Fibroblast of pulmonary artery (primary cell): ENCODE data around the gene OLAH.
A peak's percentile ranks its signal among the peaks of the same experiment; 100 is the strongest.

Experiments used
- DNase-seq: peaks from one replicate; pipeline ENCODE4 v3.0.0-alpha.2; 2010; ENCODE audit warnings: low read depth
- H3K4me3 ChIP-seq: replicated peaks from 2 replicates; pipeline ENCODE4 v1.5.1; 2011; ENCODE audit warnings: low read depth, mild to moderate bottlenecking, control low read depth, low read length, moderate library complexity
- TF ChIP-seq, protein P1 (sequence below): IDR thresholded peaks from 2 replicates; pipeline ENCODE4 v1.5.1; 2011; ENCODE audit warnings: mild to moderate bottlenecking, control low read depth, low read length, inconsistent platforms; ENCODE audit errors: missing control alignments

Gene OLAH

DNA sequence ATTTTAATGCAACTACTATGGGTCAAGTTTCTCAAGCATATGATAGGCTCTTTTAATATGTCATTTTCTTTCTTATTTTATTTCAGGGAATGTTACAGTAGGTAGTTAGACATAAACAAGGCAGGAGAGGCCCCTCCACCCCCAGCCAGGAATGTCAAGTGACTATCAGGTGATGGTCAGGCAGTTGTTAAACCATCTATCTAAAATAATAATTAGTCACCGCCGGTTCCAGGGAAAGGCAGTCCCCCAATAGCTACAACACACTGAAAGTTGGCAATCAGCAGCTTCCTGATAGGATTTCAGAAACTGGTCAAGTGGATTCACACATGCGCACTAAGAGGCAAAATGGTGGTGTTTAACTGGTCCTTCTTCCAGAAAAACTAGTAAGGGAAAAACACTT lies 9.3 kb downstream of the OLAH start:
- no peak for DNase-seq
- TF ChIP-seq, protein P1, sequence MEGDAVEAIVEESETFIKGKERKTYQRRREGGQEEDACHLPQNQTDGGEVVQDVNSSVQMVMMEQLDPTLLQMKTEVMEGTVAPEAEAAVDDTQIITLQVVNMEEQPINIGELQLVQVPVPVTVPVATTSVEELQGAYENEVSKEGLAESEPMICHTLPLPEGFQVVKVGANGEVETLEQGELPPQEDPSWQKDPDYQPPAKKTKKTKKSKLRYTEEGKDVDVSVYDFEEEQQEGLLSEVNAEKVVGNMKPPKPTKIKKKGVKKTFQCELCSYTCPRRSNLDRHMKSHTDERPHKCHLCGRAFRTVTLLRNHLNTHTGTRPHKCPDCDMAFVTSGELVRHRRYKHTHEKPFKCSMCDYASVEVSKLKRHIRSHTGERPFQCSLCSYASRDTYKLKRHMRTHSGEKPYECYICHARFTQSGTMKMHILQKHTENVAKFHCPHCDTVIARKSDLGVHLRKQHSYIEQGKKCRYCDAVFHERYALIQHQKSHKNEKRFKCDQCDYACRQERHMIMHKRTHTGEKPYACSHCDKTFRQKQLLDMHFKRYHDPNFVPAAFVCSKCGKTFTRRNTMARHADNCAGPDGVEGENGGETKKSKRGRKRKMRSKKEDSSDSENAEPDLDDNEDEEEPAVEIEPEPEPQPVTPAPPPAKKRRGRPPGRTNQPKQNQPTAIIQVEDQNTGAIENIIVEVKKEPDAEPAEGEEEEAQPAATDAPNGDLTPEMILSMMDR, result no peak
- no peak overlapping the region for H3K4me3 ChIP-seq

DNA sequence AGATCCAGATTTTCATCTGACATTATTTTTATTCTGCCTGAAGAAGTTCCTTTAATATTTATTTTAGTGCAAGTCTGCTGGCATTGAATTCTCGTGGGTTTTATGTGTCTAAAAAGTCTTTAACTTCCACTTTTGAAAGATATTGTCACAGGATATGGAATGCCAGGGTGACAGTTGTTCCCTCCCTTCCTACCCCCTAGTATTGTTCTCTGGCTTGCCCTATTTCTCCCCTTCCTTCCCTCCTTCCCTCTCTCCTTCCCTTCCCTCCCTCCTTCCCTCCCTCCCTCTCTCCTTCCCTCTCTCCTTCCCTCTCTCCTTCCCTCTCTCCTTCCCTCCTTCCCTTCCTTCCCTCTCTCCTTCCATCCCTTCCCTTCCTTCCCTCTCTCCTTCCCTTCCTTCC lies 14.9 kb downstream of the OLAH start:
- DNase-seq, result no peak
- TF ChIP-seq, protein P1, result no peak
- no peak overlapping the region for H3K4me3 ChIP-seq

DNA sequence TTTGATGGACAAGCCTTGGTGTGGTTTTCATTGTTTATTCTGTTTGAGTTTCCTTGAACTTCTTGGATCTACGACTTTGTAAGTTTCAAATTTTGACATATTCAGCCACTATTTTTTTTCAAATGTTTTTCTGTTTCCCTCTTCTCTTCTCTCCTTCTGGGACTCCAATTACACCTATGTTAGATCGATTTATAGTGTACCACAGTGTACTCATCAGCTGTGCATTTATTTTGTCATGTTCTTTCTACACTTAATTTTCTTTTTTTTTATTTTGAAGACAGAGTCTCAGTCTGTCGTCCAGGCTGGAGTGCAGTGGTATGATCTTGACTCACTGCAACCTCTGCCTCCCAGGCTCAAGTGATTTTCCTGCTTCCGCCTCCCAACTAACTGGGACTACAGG lies 16.2 kb downstream of the OLAH start:
- H3K4me3 ChIP-seq, result no peak overlapping the region
- no peak for DNase-seq
- TF ChIP-seq, protein P1, result no peak

DNA sequence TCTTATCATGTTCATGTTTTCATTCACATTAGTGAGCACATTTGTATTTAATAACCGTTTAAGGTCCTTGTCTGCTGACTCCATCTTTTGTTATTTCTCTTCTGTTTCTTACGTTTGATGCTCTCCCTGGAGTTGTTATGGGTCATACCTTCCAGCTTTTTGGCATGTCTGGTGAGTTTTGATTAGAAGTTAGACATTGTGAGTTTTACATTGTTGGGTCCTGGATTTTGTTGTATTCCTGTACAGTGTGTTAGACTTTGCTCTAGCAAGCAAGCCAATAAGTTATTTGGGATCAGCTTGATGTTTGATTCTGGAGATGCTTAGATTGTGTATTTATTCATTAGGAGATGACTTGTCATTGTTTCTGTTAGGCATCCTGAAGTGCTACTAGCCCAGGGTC lies 16.9 kb downstream of the OLAH start:
- no peak for DNase-seq
- H3K4me3 ChIP-seq, result no peak overlapping the region
- TF ChIP-seq, protein P1, result no peak

DNA sequence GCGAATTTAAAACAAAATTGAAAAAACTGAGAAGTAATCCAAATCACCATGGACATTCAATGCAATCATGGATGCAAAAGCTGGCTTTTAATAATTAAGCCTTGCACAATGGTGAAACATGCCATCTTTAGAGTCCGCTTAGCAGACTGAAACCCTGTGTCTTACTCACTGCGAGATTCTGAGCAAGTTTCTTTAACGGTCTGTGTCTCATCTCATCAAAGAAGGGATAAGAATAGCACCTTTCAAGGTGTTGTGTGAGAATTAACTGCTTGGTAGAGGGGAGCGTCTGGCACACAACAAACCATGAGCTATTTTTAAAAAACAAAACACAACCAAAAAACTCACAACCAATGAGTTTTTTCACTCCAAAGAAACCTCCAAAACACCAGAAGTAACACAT lies 23.4 kb downstream of the OLAH start:
- TF ChIP-seq, protein P1, result no peak
- no peak overlapping the region for H3K4me3 ChIP-seq
- DNase-seq, result no peak

DNA sequence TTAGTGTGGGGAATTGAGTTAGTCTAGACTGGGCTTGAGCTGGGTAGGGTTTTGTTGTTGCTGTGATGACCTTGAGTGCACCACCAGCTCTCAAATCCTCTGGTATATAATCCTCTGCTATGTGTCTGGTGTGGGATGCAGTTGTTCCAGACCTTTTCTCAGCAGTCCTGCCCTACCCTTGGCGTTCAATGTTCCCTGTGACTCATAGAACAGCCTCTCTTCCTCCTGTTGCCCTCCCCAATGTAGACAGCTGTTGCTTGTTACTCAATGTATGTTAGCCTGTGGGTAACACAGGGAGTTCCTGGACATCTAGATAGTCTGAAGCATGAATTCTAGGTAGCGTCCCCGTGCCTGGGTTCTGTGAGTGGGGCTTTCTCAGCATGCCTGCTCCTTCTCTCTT lies 25.1 kb downstream of the OLAH start:
- peak; percentile 75 for DNase-seq
- no peak overlapping the region for H3K4me3 ChIP-seq
- TF ChIP-seq, protein P1, result no peak

DNA sequence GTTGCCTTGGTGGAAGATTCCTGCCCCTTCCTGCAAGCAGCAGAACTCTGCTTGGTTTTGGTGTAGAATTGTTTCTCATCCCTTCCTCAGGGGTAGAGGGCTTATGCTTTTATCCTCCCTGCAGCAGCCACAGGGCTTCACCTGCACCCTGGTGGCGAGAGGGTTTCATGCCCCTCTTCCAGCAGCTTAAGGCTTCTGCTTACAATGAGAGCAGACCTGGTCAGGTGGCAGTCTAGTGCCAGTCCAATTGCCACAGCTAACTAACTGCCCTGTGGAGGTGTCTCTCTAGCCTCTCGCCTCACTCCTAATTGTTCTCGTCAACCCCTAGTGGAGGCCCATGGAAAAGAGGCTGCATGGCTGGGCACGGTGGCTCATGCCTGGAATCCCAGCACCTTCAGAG lies 25.5 kb downstream of the OLAH start:
- TF ChIP-seq, protein P1, result no peak
- DNase-seq, result no peak
- H3K4me3 ChIP-seq, result no peak overlapping the region
